ENCODE results near the gene MYO18B.

The MYO18B gene

DNA sequence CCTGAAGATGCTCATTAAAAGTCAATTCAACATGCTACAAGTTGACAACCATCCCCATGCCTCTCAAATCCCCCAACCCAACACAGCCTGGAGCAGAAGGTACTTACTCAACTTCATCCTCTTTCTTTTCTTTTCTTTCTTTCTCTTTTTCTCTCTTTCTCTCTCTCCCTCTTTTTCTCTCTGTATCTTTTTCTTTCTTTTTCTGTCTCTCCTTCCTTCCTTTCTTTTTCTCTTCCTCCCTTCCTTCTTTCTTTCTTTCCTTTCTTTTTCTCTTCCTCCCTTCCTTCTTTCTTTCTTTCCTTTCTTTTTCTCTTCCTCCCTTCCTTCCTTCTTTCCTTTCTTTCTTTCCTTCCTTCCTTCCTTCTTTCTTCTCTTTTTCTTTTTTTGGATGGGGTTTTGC, 291.6 kb downstream of the MYO18B start:
- no peak overlapping the region for H3K27ac ChIP-seq
- TF ChIP-seq, protein P1, sequence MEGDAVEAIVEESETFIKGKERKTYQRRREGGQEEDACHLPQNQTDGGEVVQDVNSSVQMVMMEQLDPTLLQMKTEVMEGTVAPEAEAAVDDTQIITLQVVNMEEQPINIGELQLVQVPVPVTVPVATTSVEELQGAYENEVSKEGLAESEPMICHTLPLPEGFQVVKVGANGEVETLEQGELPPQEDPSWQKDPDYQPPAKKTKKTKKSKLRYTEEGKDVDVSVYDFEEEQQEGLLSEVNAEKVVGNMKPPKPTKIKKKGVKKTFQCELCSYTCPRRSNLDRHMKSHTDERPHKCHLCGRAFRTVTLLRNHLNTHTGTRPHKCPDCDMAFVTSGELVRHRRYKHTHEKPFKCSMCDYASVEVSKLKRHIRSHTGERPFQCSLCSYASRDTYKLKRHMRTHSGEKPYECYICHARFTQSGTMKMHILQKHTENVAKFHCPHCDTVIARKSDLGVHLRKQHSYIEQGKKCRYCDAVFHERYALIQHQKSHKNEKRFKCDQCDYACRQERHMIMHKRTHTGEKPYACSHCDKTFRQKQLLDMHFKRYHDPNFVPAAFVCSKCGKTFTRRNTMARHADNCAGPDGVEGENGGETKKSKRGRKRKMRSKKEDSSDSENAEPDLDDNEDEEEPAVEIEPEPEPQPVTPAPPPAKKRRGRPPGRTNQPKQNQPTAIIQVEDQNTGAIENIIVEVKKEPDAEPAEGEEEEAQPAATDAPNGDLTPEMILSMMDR (conservative IDR thresholded peaks at IDR 0.05) = no peak
- TF ChIP-seq ZFX (IDR thresholded peaks at IDR 0.05) = no peak

DNA sequence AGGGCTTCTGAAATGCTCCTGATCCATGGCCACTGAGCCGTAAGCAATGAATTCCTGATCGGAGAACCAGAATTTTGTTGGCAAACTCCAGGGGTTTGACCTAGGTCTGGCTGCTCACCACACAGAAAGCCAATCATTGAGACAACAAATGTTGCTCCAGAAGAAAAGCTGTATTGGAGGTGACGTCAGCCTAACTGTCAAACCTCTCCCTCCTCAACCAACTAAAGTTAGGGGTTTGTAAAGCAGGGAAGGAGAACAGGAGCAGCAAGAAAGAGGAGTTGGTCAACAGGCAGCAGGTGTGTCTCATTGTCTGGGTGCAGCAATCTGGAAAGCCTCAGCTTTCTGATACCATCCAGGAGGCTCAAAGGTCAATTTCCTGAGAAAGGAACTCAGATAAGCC, 293.5 kb downstream of the MYO18B start:
- no peak overlapping the region for H3K27ac ChIP-seq
- TF ChIP-seq ZFX (IDR thresholded peaks at IDR 0.05) = no peak
- TF ChIP-seq, protein P1 (conservative IDR thresholded peaks at IDR 0.05) = no peak

DNA sequence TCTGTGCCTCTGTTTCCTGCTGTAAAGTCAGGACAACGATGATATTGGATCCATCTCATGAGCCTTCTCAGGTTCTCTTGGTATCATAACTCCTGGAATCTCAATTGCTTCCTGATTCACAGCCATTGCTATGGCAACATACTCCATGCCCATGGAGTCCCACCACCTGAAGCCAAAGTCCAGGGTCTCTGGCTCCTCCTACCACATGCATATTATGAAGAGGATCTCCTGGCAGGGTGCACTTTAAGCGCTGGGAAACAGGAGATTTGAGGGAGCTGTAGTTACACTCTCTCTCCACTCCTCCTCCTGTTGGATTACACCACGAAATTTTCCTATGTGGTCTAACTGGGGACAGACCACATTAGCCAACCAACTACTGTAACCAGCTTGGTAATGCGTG, 296.4 kb downstream of the MYO18B start:
- TF ChIP-seq, protein P1 (conservative IDR thresholded peaks at IDR 0.05) = no peak
- no peak for TF ChIP-seq ZFX (IDR thresholded peaks at IDR 0.05)

DNA sequence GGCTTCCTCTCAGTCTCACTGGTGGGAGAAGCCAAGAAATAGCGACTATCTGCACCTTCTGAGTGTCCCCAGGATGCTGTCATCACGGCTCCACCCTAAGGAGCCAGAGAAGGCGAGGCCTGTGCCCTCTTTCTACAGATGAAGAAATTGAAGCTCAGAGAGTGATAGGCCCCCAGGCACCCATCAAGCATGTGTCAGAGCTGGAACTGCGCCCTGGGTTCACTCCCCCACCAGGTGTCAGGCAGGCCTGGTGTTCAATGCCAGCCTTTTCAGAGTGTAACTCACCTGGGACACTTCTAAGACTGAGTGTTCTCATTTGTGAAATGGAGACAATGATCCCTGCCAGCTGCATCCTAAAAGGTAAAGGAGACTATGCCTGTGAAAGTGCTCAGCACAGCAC, 299.9 kb downstream of the MYO18B start:
- TF ChIP-seq, protein P1 (conservative IDR thresholded peaks at IDR 0.05) = no peak
- no peak for TF ChIP-seq ZFX (IDR thresholded peaks at IDR 0.05)

More for the DNA sequence above, 296.4 kb downstream of the MYO18B start:
- no peak overlapping the region for H3K27ac ChIP-seq

DNA sequence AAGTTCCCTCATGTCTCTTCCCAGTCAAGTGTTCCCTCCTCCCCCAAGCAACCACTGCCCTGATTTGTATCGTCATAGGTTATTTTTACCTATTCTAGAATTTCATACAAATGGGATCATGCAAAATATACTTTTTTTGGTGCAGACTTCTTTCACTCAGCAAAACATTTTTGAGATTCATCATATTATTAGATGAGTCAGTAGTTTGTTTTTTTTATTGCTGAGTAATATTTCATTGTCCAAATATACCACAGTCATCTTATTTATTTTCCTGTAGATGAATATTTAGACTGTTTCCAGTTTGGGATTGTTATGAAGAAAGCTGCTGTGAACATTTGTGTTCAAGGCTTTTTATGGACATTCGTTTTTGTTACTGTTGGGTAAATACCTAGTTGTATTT, 301.0 kb downstream of the MYO18B start:
- no peak overlapping the region for H3K27ac ChIP-seq
- TF ChIP-seq, protein P1 (conservative IDR thresholded peaks at IDR 0.05) = no peak
- TF ChIP-seq ZFX (IDR thresholded peaks at IDR 0.05) = no peak

More for the DNA sequence above, 299.9 kb downstream of the MYO18B start:
- no peak overlapping the region for H3K27ac ChIP-seq

DNA sequence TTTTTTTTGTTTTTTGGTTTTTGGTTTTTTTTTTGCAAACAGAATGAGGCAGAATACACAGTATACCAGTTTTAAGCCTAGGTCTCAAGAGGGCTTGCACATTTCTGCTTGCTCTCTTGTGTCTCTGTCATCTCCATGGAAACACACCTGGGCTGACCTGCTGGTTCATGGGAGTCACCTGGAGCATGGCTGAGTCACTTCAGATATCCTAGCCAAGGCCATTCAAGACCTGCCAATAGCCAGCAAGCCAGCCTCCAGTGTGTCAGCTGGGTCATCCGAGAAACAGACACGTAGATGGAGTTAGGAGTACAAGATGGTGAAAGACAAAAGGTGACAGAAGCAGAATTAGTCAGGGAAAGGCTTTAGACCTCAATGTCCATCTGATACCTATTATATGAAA, 303.1 kb downstream of the MYO18B start:
- TF ChIP-seq, protein P1 (conservative IDR thresholded peaks at IDR 0.05) = no peak
- no peak for TF ChIP-seq ZFX (IDR thresholded peaks at IDR 0.05)
- H3K27ac ChIP-seq = no peak overlapping the region

DNA sequence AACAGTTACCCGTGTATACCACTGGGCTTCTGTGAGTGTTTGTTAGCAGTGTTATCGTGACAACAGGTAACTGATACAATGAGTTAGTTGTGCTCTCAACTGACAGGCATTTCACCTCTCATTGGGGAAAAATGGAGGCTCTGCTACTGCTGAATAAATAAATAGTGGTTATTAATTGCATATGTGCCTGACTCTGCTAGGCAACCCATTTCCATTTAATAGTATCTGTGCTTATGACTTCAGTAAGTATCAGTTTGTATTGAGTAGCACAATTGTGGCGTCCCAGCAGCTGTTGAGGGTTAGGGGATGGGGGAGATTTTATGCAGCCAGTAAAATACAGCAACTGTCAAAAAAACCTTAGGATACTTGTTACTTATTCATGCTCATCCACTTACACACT, 303.9 kb downstream of the MYO18B start:
- no peak for TF ChIP-seq ZFX (IDR thresholded peaks at IDR 0.05)

DNA sequence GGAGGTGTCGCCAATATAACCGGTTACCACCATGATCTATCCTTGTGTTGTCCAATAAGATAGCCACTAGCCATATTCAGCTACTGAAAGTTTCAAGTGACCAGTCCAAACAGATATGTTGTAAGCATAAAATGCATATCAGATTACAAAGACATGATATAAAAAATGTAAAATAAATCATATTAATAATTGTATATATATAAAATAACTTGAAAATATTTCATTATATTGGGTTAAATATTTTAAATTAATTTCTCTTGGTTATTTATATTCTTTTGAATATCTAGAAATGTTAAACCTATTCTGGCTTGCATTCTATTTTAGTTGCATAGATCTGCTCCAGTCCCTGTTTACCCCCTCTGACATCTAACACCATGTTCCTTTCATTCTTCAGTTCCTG, 305.5 kb downstream of the MYO18B start:
- TF ChIP-seq, protein P1 (conservative IDR thresholded peaks at IDR 0.05) = no peak
- no peak for TF ChIP-seq ZFX (IDR thresholded peaks at IDR 0.05)
- H3K27ac ChIP-seq = no peak overlapping the region

More for the DNA sequence above, 303.9 kb downstream of the MYO18B start:
- no peak overlapping the region for H3K27ac ChIP-seq

All from C4-2B (cell line).